ENCODE data around the gene RASAL2. TPM values are rescaled to one million over a fixed set of nuclear protein-coding genes. Genes with fewer than 3 reads are reported as not detected.

Gene RASAL2
- total RNA-seq, 1 experiment from 2014 or later, result 31.6 TPM

DNA sequence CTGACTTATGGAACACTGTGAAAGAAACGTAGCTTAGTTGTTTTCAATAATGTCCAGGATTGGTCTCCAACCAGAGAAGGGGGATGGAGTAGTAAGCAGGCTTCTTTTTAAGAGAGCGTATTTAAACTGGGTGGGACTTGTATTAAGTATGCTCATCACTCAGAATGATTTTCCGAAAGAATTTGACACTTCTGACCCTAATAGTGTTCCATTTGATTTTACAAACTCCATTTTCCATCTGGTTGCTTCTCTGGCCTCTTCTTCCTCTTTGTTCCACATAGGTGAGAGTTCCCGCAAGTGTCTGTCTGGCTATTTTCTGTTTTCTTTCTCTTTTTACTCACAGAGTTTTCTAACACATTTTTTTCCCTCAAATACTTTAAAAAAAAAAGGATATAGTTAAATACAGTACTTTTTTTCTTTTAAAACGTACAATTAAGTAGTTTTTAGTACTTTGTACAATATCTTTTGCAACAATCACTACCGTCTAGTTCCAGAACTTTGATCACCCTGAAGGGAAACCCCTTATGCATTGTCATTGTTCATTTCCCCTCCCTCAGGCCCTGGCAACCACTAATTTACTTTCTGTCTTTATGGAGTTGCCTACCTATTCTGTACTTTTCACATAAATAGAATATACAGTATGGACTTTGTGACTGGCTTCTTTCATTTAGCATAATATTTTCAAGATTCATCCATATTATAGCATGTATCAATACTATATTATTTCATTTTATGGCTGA, 67.0 kb downstream of the RASAL2 start:
- ATAC-seq, result no peak

DNA sequence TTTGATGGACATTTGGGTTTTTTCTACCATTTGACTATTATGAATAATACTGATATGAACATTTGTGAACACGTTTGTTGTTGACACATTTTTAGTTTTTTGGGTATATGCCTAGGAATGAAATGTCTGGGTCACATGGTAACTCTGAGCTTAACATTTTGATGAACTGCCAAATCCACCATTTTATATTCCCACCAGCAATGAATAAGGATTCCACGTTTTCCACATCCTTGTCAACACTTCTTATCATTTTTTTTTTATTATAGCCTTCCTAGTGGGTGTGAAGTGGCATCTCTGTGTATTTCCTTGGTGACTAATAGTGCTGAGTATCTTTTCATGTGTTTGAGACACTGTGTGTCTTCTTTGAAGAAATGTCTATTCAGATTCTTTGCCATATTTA, 67.6 kb downstream of the RASAL2 start:
- DNase-seq (ENCODE audit: low read depth, low spot score) (no peak), ATAC-seq (no peak)
- BruUV-seq (replicated peaks), result no TSS peak
- ChIA-PET POLR2A (interaction anchor here (0.7 kb wide), 1 partner anchor 225 kb away, joined by 3 read pairs; no protein-coding TSS in a partner anchor), CTCF (no interaction called here)
- Histone ChIP-seq H3K4me3 (ENCODE audit: low read depth in 2 of 2, low read length in 2 of 2) (no peak overlapping the region), H3K27ac (ENCODE audit: low read length) (no peak overlapping the region), H3K4me1 (ENCODE audit: control insufficient read depth, insufficient read depth, low read length) (peaks cover 5% of the 10 kb centered on the region; the same call in 1 of the 2 replicates), H3K9me3 (ENCODE audit: control insufficient read depth, insufficient read depth, low read depth, low read length) (no peaks in the 10 kb centered on the region), H3K27me3 (ENCODE audit: control insufficient read depth, insufficient read depth, low read length) (no peaks in the 10 kb centered on the region), H3K36me3 (ENCODE audit: control insufficient read depth, insufficient read depth, low read length) (no peaks in the 10 kb centered on the region)
- in situ Hi-C loops (cut with HindIII; ENCODE audit: low pct_unique_long_range_greater_than_20kb, low sequenced_read_pairs), result no loop called here
- intact Hi-C loops (cut with micrococcal nuclease; ENCODE audit: unreplicated experiment), result no loop called here
- TF ChIP-seq POLR2AphosphoS5 (IDR thresholded peaks at IDR 0.05; ENCODE audit: low read depth, low read length), result no peak
- no peak for TF ChIP-seq SIN3A (IDR thresholded peaks at IDR 0.05; ENCODE audit: borderline replicate concordance, insufficient read depth, low read depth, low read length)
- TF ChIP-seq, protein P1, sequence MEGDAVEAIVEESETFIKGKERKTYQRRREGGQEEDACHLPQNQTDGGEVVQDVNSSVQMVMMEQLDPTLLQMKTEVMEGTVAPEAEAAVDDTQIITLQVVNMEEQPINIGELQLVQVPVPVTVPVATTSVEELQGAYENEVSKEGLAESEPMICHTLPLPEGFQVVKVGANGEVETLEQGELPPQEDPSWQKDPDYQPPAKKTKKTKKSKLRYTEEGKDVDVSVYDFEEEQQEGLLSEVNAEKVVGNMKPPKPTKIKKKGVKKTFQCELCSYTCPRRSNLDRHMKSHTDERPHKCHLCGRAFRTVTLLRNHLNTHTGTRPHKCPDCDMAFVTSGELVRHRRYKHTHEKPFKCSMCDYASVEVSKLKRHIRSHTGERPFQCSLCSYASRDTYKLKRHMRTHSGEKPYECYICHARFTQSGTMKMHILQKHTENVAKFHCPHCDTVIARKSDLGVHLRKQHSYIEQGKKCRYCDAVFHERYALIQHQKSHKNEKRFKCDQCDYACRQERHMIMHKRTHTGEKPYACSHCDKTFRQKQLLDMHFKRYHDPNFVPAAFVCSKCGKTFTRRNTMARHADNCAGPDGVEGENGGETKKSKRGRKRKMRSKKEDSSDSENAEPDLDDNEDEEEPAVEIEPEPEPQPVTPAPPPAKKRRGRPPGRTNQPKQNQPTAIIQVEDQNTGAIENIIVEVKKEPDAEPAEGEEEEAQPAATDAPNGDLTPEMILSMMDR (IDR thresholded peaks at IDR 0.05), result no peak
- TF ChIP-seq, protein P2, sequence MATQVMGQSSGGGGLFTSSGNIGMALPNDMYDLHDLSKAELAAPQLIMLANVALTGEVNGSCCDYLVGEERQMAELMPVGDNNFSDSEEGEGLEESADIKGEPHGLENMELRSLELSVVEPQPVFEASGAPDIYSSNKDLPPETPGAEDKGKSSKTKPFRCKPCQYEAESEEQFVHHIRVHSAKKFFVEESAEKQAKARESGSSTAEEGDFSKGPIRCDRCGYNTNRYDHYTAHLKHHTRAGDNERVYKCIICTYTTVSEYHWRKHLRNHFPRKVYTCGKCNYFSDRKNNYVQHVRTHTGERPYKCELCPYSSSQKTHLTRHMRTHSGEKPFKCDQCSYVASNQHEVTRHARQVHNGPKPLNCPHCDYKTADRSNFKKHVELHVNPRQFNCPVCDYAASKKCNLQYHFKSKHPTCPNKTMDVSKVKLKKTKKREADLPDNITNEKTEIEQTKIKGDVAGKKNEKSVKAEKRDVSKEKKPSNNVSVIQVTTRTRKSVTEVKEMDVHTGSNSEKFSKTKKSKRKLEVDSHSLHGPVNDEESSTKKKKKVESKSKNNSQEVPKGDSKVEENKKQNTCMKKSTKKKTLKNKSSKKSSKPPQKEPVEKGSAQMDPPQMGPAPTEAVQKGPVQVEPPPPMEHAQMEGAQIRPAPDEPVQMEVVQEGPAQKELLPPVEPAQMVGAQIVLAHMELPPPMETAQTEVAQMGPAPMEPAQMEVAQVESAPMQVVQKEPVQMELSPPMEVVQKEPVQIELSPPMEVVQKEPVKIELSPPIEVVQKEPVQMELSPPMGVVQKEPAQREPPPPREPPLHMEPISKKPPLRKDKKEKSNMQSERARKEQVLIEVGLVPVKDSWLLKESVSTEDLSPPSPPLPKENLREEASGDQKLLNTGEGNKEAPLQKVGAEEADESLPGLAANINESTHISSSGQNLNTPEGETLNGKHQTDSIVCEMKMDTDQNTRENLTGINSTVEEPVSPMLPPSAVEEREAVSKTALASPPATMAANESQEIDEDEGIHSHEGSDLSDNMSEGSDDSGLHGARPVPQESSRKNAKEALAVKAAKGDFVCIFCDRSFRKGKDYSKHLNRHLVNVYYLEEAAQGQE (IDR thresholded peaks at IDR 0.05; ENCODE audit: insufficient read depth in 1 of 2, low read depth in 2 of 2, low read length in 1 of 2), result no peak
- no peak for TF ChIP-seq TCF7L2 (IDR thresholded peaks at IDR 0.05; ENCODE audit: low read depth, low read length)

More for the DNA sequence above, 67.0 kb downstream of the RASAL2 start:
- intact Hi-C loops (cut with micrococcal nuclease; ENCODE audit: unreplicated experiment) (no loop called here), in situ Hi-C loops (cut with HindIII; ENCODE audit: low pct_unique_long_range_greater_than_20kb, low sequenced_read_pairs) (no loop called here)
- H3K36me3 ChIP-seq (ENCODE audit: control insufficient read depth, insufficient read depth, low read length), result no peaks in the 10 kb centered on the region
- TF ChIP-seq, protein P2 (IDR thresholded peaks at IDR 0.05; ENCODE audit: insufficient read depth in 1 of 2, low read depth in 2 of 2, low read length in 1 of 2), result no peak
- TF ChIP-seq, protein P1 (IDR thresholded peaks at IDR 0.05), result no peak
- BruUV-seq (replicated peaks), result no TSS peak
- H3K27ac ChIP-seq (ENCODE audit: low read length), result no peak overlapping the region
- no peak for DNase-seq (ENCODE audit: low read depth, low spot score)
- H3K9me3 ChIP-seq (ENCODE audit: control insufficient read depth, insufficient read depth, low read depth, low read length), result no peaks in the 10 kb centered on the region
- H3K4me1 ChIP-seq (ENCODE audit: control insufficient read depth, insufficient read depth, low read length), result peaks cover 5% of the 10 kb centered on the region
- ChIA-PET POLR2A (no interaction called here), CTCF (no interaction called here)
- H3K27me3 ChIP-seq (ENCODE audit: control insufficient read depth, insufficient read depth, low read length), result no peaks in the 10 kb centered on the region
- no peak overlapping the region for H3K4me3 ChIP-seq (ENCODE audit: low read depth in 2 of 2, low read length in 2 of 2)
